ENCODE data around the gene CSF3.

GRCh38 chr17:40000161-40000560 is 15.1 kb upstream of the CSF3 start:
- TF ChIP-seq POLR2AphosphoS5 (IDR thresholded peaks at IDR 0.05), result no peak
- no peak for TF ChIP-seq CTCF (IDR thresholded peaks at IDR 0.05; ENCODE audit: poor library complexity, severe bottlenecking)
- no peak for TF ChIP-seq EP300 (conservative IDR thresholded peaks at IDR 0.05; ENCODE audit: poor library complexity, severe bottlenecking)
- TF ChIP-seq EZH2 (IDR thresholded peaks at IDR 0.05; ENCODE audit: borderline replicate concordance, insufficient read depth, low read length, poor library complexity, severe bottlenecking), result no peak
- TF ChIP-seq TAF1 (IDR thresholded peaks at IDR 0.05; ENCODE audit: low read depth), result no peak
- TF ChIP-seq RAD21 (conservative IDR thresholded peaks at IDR 0.05), result no peak
- TF ChIP-seq REST (IDR thresholded peaks at IDR 0.05; ENCODE audit: borderline replicate concordance), result no peak
- no peak for TF ChIP-seq SMC3 (conservative IDR thresholded peaks at IDR 0.05; ENCODE audit: poor library complexity)

Data from neural cell (in vitro differentiated cells).